Thoracic aorta (tissue), 2 donors: ENCODE results near the gene MLST8. TPM values are rescaled to one million over a fixed set of nuclear protein-coding genes. Genes with fewer than 3 reads are reported as not detected.

Source experiments
- ATAC-seq: fragments of 150-250 bp; one replicate; pipeline ENCODE4 v1.8.0; 2017; ENCODE audit warnings: low read depth; ENCODE audit not compliant: insufficient number of reproducible peaks, low FRiP score
- DNase-seq: peaks from one replicate; pipeline ENCODE4 v3.0.0-alpha.2; 2020; ENCODE audit warnings: low spot score
- H3K27ac ChIP-seq, 2 donors: fragments of 200-600 bp; sonication (generic); 1 replicate in 1 of 2; 2 replicates in 1 of 2; pipeline ENCODE4 v1.5.1; 2016; ENCODE audit warnings: mild to moderate bottlenecking in 2 of 2, moderate library complexity in 2 of 2
- H3K27me3 ChIP-seq: fragments of 200-600 bp; sonication (generic); replicated peaks from 2 replicates; pipeline ENCODE4 v1.6.0; 2016; ENCODE audit warnings: mild to moderate bottlenecking; ENCODE audit not compliant: insufficient read depth
- H3K36me3 ChIP-seq: fragments of 200-600 bp; sonication (generic); one replicate; pipeline ENCODE4 v1.5.1; 2016
- H3K4me1 ChIP-seq, 2 donors: fragments of 200-600 bp; sonication (generic); 1 replicate in 1 of 2; 2 replicates in 1 of 2; pipeline versions ENCODE4 v1.5.1 to v1.6.0; 2016; ENCODE audit warnings: low read depth in 2 of 2, mild to moderate bottlenecking in 1 of 2; ENCODE audit not compliant: control insufficient read depth in 1 of 2
- H3K4me3 ChIP-seq: fragments of 200-600 bp; sonication (generic); 2 replicates; pipeline ENCODE4 v1.5.1; 2016; ENCODE audit warnings: mild to moderate bottlenecking
- H3K9me3 ChIP-seq: fragments of 200-600 bp; sonication (generic); 2 replicates; pipeline ENCODE4 v1.5.1; 2016
- total RNA-seq, 2 donors: library from RNA; depleted of rRNA; stranded (reverse); fragments of >200 nt; gene quantifications; one replicate each; pipeline versions ENCODE4 v1.1.0 to v1.2.3, GENCODE V29; 2016
- TF ChIP-seq, protein P1 (sequence below): fragments of 200-600 bp; sonication (generic); IDR thresholded peaks from one replicate; pipeline ENCODE4 v1.5.1; 2019; ENCODE audit warnings: antibody characterized with exemption

MLST8 gene
- total RNA-seq, 2 donors from 2014 or later = 13.7 to 47.7 TPM

DNA sequence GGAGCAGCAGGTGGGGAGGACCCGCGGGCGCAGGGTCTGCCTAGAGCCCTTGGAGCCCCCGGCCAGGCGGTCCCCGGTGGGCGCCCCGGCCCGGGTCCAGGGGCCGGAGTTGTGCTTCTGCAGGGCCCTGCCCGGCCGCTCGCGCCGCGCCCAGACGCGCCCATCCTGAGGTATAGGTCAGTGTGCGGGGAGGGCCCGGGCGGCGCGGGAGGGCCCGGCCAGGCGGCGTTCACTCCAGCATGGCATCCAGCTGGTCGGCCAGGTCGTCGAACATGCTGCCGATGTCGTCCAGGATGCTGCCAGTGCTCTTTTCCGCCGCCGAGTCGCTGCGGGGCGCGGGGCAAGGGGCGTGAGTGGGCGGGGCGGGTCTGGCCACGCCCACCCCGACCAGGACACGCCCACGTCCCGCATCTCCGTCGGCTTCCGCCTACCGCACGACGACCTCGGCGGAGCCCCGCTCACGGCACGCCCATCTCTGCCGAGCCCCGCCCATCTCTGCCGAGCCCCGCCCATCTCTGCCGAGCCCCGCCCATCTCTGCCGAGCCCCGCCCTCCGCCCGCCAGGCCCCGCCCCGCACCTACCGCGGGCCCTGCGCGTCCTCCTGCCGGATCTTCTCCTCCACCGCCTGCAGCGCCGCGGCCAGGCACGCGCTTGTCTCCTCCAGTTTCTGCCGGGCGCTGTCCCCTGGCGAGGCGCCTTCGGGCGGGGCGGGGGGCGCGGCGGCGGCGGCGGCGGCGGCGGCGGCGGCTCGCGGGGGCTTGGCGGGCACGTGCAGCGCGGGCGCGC, 26.7 kb upstream of the MLST8 start:
- Histone ChIP-seq H3K27me3 (no peaks in the 10 kb centered on the region), H3K4me1 (no peaks in the 10 kb centered on the region), H3K36me3 (peaks cover 29% of the 10 kb centered on the region), H3K9me3 (no peaks in the 10 kb centered on the region), H3K27ac (no peak overlapping the region), H3K4me3 (no peak overlapping the region)
- no peak for DNase-seq
- TF ChIP-seq, protein P1, sequence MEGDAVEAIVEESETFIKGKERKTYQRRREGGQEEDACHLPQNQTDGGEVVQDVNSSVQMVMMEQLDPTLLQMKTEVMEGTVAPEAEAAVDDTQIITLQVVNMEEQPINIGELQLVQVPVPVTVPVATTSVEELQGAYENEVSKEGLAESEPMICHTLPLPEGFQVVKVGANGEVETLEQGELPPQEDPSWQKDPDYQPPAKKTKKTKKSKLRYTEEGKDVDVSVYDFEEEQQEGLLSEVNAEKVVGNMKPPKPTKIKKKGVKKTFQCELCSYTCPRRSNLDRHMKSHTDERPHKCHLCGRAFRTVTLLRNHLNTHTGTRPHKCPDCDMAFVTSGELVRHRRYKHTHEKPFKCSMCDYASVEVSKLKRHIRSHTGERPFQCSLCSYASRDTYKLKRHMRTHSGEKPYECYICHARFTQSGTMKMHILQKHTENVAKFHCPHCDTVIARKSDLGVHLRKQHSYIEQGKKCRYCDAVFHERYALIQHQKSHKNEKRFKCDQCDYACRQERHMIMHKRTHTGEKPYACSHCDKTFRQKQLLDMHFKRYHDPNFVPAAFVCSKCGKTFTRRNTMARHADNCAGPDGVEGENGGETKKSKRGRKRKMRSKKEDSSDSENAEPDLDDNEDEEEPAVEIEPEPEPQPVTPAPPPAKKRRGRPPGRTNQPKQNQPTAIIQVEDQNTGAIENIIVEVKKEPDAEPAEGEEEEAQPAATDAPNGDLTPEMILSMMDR = no peak
- ATAC-seq = no peak

DNA sequence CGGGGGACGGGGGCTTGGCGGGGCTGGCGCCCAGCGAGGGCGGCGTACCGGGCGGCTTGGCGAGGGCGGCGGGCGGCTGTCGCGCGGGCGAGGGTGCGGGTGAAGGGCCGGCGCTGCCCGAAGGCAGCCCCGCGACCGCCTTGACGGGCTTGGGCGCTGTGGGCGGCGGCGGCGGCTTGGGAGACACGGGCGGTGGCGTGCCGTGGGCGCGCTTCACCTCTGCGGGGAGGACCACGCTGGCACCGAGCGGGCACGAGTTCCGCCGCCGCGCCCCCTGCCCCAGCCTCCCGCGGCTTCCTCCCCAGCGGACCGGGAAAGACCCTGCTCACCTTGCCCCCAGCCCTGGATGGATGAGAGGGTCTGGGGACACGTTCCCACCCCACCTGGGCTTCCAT, 26.1 kb upstream of the MLST8 start:
- Histone ChIP-seq H3K27me3 (no peaks in the 10 kb centered on the region), H3K36me3 (peaks cover 25% of the 10 kb centered on the region), H3K4me1 (no peaks in the 10 kb centered on the region), H3K27ac (no peak overlapping the region), H3K9me3 (no peaks in the 10 kb centered on the region), H3K4me3 (no peak overlapping the region)
- no peak for ATAC-seq
- TF ChIP-seq, protein P1 = no peak
- DNase-seq = no peak

DNA sequence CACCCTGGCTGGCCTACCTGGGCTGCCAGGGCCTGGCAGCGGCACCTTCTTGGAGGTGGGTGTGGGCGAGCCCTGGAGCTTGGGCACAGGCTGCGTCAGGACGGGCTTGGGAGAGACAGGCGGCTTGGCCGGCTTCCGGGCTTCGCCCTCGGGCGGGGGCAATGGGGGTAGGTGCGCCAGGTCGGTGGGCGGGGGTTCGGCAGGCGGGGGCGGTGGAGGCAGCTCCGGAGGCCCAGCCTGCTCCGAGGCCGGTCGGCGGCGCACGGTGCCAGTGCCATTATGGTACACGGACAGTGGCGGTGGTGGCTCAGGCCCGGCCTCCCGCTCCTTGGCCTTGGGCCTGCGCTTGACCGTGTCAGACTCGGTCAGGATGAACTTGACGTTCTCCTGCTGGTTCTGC, 25.7 kb upstream of the MLST8 start:
- ATAC-seq (no peak), DNase-seq (no peak)
- Histone ChIP-seq H3K4me1 (no peaks in the 10 kb centered on the region), H3K9me3 (no peaks in the 10 kb centered on the region), H3K27me3 (no peaks in the 10 kb centered on the region), H3K4me3 (no peak overlapping the region), H3K36me3 (peaks cover 22% of the 10 kb centered on the region), H3K27ac (no peak overlapping the region)
- TF ChIP-seq, protein P1 = no peak

DNA sequence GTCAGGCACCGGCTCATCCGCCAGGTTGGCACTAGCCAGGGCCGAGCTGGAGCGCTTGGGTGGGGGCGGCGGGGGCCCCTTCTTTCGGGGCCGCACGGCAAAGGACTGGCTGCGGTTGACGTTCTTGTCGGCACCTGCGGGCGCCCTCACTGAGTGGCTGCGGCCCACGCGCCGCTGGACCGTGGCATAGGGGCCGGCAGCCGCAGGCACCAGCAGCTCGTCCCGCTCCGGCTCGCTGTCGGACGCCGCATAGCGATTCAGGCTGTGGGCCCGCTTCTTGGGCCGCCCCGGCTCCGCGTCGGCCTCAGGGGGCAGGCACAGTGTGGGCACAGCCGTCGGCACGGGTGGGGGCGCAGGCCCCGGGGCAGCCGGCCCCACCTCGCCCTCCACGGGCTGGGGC, 24.8 kb upstream of the MLST8 start:
- no peaks in the 10 kb centered on the region for H3K27me3 ChIP-seq
- DNase-seq (no peak), ATAC-seq (no peak)
- TF ChIP-seq, protein P1 = no peak
- H3K9me3 ChIP-seq = no peaks in the 10 kb centered on the region
- no peak overlapping the region for H3K27ac ChIP-seq
- peaks cover 14% of the 10 kb centered on the region for H3K36me3 ChIP-seq
- no peaks in the 10 kb centered on the region for H3K4me1 ChIP-seq
- no peak overlapping the region for H3K4me3 ChIP-seq

DNA sequence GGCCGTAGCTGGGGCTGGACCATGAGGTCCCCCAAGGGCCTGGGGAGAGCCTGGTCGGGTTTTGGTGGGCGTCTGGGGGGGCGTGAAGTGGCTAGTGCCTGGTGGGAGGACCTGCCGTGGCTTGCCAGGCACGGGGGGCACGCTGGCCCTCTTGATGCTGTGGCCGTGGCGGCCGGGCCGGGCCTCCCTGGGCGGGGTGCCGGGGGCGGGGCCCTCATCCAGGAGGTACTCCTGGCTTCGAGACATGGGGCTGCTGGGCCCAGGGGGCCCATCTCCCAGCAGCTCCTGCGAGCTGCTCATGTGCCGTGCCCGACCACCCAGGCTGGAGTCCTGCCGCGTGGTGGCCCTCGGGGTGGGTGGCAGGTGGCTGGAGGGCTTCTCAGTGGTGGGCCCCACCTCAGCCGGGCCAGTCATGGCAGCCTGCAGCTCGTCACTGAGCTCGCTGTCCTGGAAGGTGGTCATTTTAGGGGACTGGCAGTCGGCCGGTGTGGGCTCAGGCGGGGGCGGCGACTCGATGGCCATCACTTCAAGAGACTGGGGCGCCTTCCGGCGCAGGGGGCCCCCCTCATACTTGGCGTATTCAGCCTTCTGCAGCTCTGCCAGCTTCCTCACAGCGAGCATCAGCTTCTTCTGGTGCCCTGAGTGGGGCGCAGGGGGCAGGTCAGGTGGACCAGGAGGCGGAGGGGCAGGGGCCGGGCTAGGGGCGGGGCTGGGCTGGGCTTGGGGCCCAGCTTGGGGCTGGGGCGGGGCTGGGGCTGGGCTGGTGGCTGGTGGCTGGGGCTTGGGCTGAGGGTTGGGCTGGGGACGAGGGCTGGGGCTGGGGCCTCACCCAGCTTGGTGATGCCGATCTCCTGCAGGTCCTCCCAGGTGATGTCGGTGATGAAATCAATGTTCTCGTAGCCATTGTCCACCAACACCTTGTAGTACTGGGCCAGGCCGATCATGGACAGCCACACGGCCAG, 24.0 kb upstream of the MLST8 start:
- Histone ChIP-seq H3K27ac (no peak overlapping the region), H3K4me3 (no peak overlapping the region), H3K9me3 (no peaks in the 10 kb centered on the region), H3K4me1 (no peaks in the 10 kb centered on the region), H3K27me3 (no peaks in the 10 kb centered on the region), H3K36me3 (peaks cover 7% of the 10 kb centered on the region)
- DNase-seq = no peak
- no peak for ATAC-seq
- TF ChIP-seq, protein P1 = no peak
